Islet precursor cell (in vitro differentiated cells): ENCODE measurements around the gene MACC1.
A peak's percentile ranks its signal among the peaks of the same experiment; 100 is the strongest.
"Not testable (repeated sequence)": the region's sequence is repeated elsewhere in the genome, so short reads cannot be mapped to it uniquely, and the experiment has no call there.

Source experiments
- DNase-seq: peaks from one replicate; pipeline ENCODE4 v3.0.0-alpha.2; 2018

Gene MACC1

DNA sequence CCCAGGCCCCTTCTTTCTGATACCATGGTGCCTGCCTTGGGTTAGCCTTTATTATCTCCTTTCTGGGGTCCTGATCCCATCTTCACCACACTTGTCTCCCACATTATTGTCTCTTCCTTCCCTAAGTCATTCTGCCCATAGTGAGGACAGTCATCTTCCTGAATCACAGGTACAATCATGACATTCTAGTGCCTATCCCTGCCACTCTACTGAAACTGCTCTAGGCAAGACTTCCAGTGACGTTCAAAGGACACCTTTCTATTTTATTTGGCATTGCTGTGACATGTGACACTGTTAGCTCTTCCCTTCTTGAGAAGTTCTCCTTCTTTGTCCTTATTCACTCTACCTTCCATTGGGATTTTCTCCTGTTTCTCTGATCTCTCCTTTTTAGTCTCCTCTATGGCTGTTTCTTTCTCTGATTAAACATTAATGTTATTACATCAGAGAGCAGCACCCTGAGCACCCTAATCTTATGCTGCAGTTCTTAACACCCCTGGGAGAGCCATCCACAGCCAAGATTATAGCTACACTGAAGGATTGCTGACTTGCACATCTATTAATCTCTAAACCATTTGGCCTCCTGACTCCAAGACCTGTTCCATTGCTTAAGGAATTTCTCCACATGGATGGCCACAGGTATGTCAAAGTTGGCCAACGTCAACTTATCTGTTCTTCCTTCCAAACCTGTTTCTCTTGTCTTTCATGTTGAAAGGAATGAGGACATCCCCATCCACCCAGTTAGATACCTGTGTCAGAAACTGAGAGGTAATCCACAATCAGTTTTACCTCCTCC lies 10.9 kb downstream of the MACC1 start:
- DNase-seq, result no peak

DNA sequence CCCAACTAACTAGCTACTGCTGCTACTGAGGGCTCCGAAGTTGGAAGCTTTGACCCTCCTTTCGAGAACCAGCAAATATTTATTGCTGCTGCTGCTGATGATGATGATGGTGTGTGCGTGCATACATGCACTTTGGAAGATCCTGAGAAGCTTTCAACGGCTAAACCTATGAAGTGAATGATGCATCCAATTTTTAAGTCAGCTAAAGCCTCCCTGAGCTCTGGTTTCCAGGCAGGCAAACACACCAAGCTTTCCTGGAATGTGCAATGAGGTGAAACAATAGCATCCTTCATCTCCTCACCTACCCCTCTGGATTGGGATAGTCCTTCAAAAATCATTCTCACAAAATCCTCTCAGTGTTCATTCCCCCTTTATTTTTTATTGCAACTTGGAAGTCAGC lies 13.9 kb downstream of the MACC1 start:
- no peak for DNase-seq

DNA sequence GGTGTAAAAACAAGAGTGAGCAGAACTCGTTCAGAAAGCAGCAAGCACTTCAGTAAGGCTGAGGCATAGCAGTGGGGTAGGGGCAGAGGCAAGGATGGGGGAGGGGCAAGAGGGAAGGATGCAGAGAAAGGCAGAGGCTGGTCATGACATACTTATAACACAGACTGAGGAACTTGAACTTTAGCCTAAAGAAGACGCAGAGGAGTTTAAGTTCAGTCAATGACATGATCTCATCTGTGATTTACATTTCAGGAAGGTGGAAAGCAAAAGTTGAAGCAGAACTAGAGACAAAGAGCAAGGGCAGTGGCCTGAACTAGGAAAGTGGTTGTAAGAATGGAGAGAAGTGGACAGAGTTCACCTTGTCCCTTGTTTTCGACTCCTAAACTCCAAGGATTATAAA lies 15.8 kb downstream of the MACC1 start:
- DNase-seq, result peak; percentile 56

DNA sequence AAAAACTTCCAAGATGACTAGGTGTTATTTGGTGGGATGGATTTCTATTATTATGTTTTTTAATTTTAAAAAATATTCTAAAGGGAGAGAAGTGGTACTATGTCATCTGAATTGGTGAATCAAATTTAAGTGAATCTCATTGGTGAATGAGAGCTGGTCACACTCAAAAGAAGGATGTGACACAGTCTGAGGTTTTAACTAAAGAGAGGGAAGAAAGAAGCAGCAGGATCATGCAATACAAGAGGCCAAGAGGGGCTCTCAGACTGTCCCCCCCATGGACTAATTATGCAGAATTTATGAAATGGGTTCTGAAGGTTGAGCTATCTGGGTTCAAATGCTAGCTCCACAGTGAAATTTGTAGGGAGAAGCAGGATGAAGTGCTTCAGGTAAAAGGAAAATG lies 16.2 kb downstream of the MACC1 start:
- no peak for DNase-seq

DNA sequence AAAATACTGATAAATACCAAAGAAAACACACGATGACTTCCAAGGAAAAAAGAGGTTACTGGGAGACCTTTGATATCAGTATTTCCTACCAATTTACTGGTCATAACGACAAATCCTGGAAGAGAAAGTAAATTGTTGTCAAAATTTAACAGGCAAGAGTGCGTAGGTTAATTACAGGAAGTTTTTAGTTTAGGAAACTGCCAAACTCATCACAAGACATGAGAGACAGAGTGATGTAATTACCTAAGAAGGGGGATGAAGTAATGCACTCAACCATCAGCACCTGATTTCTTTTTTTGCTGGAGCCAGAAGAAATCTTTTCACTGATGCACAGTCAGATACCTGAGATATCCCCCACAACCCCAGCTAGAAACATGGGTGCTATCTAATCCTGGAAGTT lies 16.8 kb downstream of the MACC1 start:
- no peak for DNase-seq

- no peak for DNase-seq
These were observed 18.0 kb downstream of the MACC1 start for GRCh38 chr7:20199015-20199737.

DNA sequence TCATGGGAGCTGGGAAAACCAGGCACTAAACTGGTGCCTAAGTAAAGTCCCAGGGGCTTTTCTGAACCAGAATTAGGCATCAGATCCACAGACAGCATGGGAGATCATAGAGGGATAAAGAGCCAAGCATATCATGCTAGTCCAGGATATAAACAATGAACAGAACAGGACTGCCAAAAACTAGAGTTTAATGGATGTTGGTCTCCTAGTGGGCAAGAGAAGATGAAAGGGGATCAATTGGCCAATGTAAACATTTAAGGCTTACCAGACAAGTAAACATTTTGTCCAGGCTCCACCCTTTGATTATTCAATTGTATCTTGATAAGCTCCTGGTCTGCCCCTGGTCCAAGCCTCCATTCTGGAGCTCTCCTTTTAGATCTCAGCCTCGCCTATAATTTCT lies 18.9 kb downstream of the MACC1 start:
- no peak for DNase-seq

DNA sequence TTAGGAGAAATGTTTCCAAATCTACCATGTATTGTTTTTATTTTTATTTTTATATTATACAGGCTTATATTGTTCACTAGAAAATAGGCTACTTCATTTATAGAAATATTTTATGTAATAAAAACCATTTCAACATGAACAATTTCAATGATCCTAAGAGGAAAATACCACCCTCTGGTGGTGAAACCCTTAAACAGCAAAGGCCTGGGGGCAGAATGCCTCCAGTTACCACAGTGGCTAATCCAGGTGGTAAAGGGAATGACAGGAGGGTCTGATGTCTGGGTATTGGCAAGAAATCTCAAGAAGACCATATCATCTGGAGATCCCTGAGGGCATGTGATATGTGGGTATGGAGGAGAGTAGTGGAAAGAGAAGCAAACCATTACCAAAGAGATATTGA lies 19.3 kb downstream of the MACC1 start:
- no peak for DNase-seq

DNA sequence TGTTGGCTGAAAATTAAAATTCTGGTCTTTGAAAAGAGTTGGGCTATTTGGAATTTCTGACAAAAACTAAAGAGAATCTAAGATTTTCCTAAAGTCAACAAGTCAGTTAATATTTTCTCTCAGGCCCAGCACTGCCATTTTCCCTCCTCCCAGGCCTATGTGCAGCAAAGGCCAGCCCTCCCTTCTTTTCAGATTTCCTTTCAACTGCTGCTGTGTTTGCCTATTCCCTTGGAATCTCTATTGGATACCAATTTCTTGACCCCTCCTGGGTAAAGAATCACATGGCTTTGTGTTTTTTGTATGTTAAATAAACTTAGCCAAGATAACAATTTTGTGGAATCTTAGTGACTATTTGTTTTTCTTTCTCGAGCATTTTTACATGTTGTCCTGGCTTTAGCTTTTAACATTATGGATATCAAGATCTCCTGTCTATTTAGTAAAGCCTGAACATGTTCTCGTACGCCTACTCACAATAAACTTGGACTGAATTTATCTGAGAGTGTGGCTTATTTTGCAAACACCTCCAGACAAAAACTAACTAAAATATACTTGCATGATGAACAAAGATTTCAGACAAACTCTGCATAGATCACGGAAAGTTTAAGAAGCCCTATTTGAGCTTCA lies 19.9 kb downstream of the MACC1 start:
- DNase-seq, result no peak

- no peak for DNase-seq
These were observed 22.7 kb downstream of the MACC1 start for GRCh38 chr7:20194343-20194995.

- DNase-seq, result no peak
These were observed 23.3 kb downstream of the MACC1 start for GRCh38 chr7:20193873-20194272.

- DNase-seq, result no peak
These were observed 23.9 kb downstream of the MACC1 start for GRCh38 chr7:20193242-20193777.

DNA sequence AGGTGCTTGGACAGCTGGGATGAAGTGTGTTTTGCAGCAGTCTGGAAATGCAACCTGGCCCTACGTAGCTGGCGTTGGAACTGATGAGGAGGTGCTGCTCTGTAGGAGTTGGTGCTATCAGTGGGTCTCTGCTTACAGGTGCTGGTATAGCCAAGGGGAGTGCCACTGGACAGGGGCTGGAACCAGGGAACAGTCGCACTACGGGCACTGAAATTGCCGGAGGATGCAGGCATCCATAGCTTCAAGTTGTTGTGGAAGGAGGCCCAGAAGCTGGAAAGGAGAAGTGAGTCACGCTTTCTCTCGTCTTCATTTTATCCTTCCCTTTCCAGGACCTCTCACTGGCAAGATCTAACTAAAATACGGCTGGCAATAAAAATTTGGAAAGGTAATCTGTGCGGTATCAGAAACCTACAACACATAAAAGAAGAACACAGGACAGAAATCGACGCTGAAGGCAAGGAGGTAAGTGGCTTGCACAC lies 25.8 kb downstream of the MACC1 start:
- DNase-seq, result no peak

GRCh38 chr7:20190560-20191390 lies 26.4 kb downstream of the MACC1 start:
- no peak for DNase-seq

- no peak for DNase-seq
These were observed 27.3 kb downstream of the MACC1 start for GRCh38 chr7:20189852-20190251.

- DNase-seq, result no peak
These were observed 28.6 kb downstream of the MACC1 start for GRCh38 chr7:20188567-20188966.

DNA sequence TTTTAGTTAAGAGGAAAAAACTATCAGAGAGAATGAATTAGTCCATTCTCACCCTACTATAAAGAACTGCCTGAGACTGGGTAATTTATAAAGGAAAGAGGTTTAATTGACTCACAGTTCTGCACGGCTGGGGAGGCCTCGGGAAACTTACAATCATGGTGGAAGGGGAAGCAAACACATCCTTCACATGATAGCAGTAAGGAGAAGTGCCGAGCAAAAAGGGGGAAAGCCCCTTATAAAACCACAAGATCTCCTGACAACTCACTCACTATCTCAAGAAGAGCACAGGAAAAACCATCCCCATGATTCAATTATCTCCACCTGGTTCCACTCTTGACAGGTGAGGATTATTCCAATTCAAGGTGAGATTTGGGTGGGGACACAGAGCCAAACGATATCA lies 29.3 kb downstream of the MACC1 start:
- DNase-seq, result not testable (repeated sequence)

DNA sequence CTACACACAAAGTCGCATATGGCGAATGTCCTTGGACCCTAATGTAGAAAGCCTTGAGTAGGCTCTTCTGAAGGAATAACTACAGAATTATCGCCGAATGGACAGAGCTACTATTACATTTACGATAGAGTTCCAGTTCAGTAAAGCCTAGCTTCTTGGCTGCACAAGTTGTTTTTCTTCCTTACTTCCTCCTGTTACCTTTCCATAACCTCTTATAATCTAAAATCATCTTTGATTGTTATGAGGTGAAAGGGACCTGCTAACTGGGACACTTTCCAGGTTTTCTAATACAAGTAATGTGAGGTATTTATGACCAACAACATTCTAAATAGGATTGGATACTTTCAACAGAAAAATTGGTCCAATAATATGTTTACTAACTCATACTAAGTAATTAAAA lies 31.2 kb downstream of the MACC1 start:
- DNase-seq, result no peak

- no peak for DNase-seq
These were observed 34.1 kb downstream of the MACC1 start for GRCh38 chr7:20183086-20183485.

- no peak for DNase-seq
These were observed 40.5 kb downstream of the MACC1 start for GRCh38 chr7:20176578-20177242.

GRCh38 chr7:20173828-20174227 lies 43.4 kb downstream of the MACC1 start:
- no peak for DNase-seq
